HEK293 (cell line): ENCODE results near the gene NFKB1.

ENCODE experiments used
- CTCF ChIA-PET: fragments of 350-600 bp; formaldehyde crosslinking; extraction: SDS; loops from one replicate; lab custom pipeline; 2021; ENCODE audit warnings: antibody characterized with exemption; lab: Yijun Ruan, JAX
- POLR2A ChIA-PET: fragments of 300-600 bp; formaldehyde crosslinking; extraction: SDS; loops from one replicate; lab custom pipeline; 2020; ENCODE audit warnings: antibody characterized with exemption, inconsistent platforms; lab: Yijun Ruan, JAX
- H3K27ac ChIP-seq: fragments of 200-500 bp; sonication (Bioruptor generic); 2 replicates; pipeline ENCODE4 v1.5.1; 2014; ENCODE audit warnings: low read depth, low read length, control low read depth, inconsistent platforms; ENCODE audit errors: extremely low read depth
- H3K36me3 ChIP-seq, 2 experiments: fragments of 200-500 bp in 1 of 2; sonication (Bioruptor generic) in 1 of 2; 1 replicate in 1 of 2; 2 replicates in 1 of 2; pipeline ENCODE4 v1.5.1; 2014 to 2017; ENCODE audit warnings: inconsistent platforms in 2 of 2, low read length in 2 of 2; ENCODE audit not compliant: control insufficient read depth in 2 of 2, insufficient read depth in 1 of 2
- H3K4me1 ChIP-seq: fragments of 200-500 bp; sonication (Bioruptor generic); 2 replicates; pipeline ENCODE4 v1.5.1; 2014; ENCODE audit warnings: mild to moderate bottlenecking, low read length, inconsistent platforms; ENCODE audit not compliant: control insufficient read depth, insufficient read depth
- H3K4me3 ChIP-seq: 2 replicates; pipeline ENCODE4 v1.5.1; 2011; ENCODE audit warnings: low read depth, mild to moderate bottlenecking, control low read depth, low read length, moderate library complexity
- H3K9me3 ChIP-seq: fragments of 200-500 bp; sonication (Bioruptor generic); 2 replicates; pipeline ENCODE4 v1.5.1; 2014; ENCODE audit warnings: low read depth, low read length, inconsistent platforms; ENCODE audit not compliant: control insufficient read depth, insufficient read depth
- BCL11B ChIP-seq: fragments of 450-650 bp; formaldehyde crosslinking; IDR thresholded peaks from 2 replicates; pipeline ENCODE4 v1.5.1; 2016; ENCODE audit warnings: low read depth, missing biosample characterization, missing genetic modification characterization
- GLI2 ChIP-seq: fragments of 450-650 bp; formaldehyde crosslinking; IDR thresholded peaks from 2 replicates; pipeline ENCODE4; 2017; ENCODE audit warnings: missing biosample characterization, missing genetic modification characterization, low read depth, borderline replicate concordance
- GLIS1 ChIP-seq: fragments of 450-650 bp; formaldehyde crosslinking; IDR thresholded peaks from 2 replicates; pipeline ENCODE4 v1.5.1; 2016; ENCODE audit warnings: missing biosample characterization, missing genetic modification characterization
- PRDM1 ChIP-seq: fragments of 450-650 bp; formaldehyde crosslinking; IDR thresholded peaks from 2 replicates; pipeline ENCODE4; 2016; ENCODE audit warnings: missing biosample characterization, missing genetic modification characterization
- REPIN1 ChIP-seq: fragments of 450-650 bp; formaldehyde crosslinking; IDR thresholded peaks from 2 replicates; pipeline ENCODE4 v1.5.1; 2017; ENCODE audit warnings: missing biosample characterization, missing genetic modification characterization, low read depth
- SALL2 ChIP-seq: fragments of 450-650 bp; formaldehyde crosslinking; IDR thresholded peaks from 2 replicates; pipeline ENCODE4 v1.5.0; 2017; ENCODE audit warnings: missing biosample characterization, mild to moderate bottlenecking, missing genetic modification characterization, borderline replicate concordance
- SETDB1 ChIP-seq: IDR thresholded peaks from one replicate; pipeline ENCODE4 v1.6.1; 2017; ENCODE audit warnings: mild to moderate bottlenecking, low read length, moderate library complexity, mixed read lengths; ENCODE audit not compliant: insufficient read length
- SP7 ChIP-seq: fragments of 450-650 bp; formaldehyde crosslinking; IDR thresholded peaks from 2 replicates; pipeline ENCODE4 v1.5.1; 2016; ENCODE audit warnings: missing biosample characterization, missing genetic modification characterization
- ZBTB1 ChIP-seq: fragments of 450-650 bp; formaldehyde crosslinking; IDR thresholded peaks from 2 replicates; pipeline ENCODE4 v1.5.1; 2016; ENCODE audit warnings: missing biosample characterization, missing genetic modification characterization
- ZBTB8A ChIP-seq: fragments of 450-650 bp; formaldehyde crosslinking; IDR thresholded peaks from 2 replicates; pipeline ENCODE4 v1.5.1; 2016; ENCODE audit warnings: missing biosample characterization, missing genetic modification characterization
- ZNF2 ChIP-seq: fragments of 450-650 bp; formaldehyde crosslinking; IDR thresholded peaks from 2 replicates; pipeline ENCODE4 v1.5.1; 2016; ENCODE audit warnings: missing biosample characterization, missing genetic modification characterization
- ZNF248 ChIP-seq: fragments of 450-650 bp; formaldehyde crosslinking; IDR thresholded peaks from 2 replicates; pipeline ENCODE4 v1.5.1; 2017; ENCODE audit warnings: missing biosample characterization, missing genetic modification characterization
- ZNF274 ChIP-seq, 2 experiments: fragments of 200-500 bp in 1 of 2; fragments of 450-650 bp in 1 of 2; sonication (Bioruptor generic) in 1 of 2; formaldehyde crosslinking in 1 of 2; IDR thresholded peaks; 2 replicates each; pipeline versions ENCODE4 v1.5.1 to v1.6.1; 2014 to 2016; ENCODE audit warnings: borderline replicate concordance in 1 of 2, inconsistent platforms in 1 of 2, low read length in 1 of 2, missing biosample characterization in 1 of 2, missing genetic modification characterization in 1 of 2
- ZNF335 ChIP-seq: fragments of 450-650 bp; formaldehyde crosslinking; conservative IDR thresholded peaks from 2 replicates; pipeline ENCODE4 v1.5.1; 2016; ENCODE audit warnings: missing biosample characterization, missing genetic modification characterization
- ZNF366 ChIP-seq: fragments of 450-650 bp; formaldehyde crosslinking; conservative IDR thresholded peaks from 2 replicates; pipeline ENCODE4 v1.5.1; 2016; ENCODE audit warnings: missing biosample characterization, missing genetic modification characterization
- ZNF391 ChIP-seq: fragments of 450-650 bp; formaldehyde crosslinking; IDR thresholded peaks from 2 replicates; pipeline ENCODE4 v1.5.1; 2016; ENCODE audit warnings: low read depth, missing biosample characterization, missing genetic modification characterization, borderline replicate concordance
- ZNF571 ChIP-seq: fragments of 450-650 bp; formaldehyde crosslinking; IDR thresholded peaks from 2 replicates; pipeline ENCODE4 v1.5.0; 2017; ENCODE audit warnings: missing biosample characterization, missing genetic modification characterization
- ZNF585B ChIP-seq: fragments of 450-650 bp; formaldehyde crosslinking; IDR thresholded peaks from 2 replicates; pipeline ENCODE4 v1.5.1; 2016; ENCODE audit warnings: missing biosample characterization, missing genetic modification characterization
- ZNF747 ChIP-seq: fragments of 450-650 bp; formaldehyde crosslinking; IDR thresholded peaks from 2 replicates; pipeline ENCODE4 v1.5.1; 2016; ENCODE audit warnings: missing biosample characterization, missing genetic modification characterization
- ZNF785 ChIP-seq: fragments of 450-650 bp; formaldehyde crosslinking; IDR thresholded peaks from 2 replicates; pipeline ENCODE4 v1.5.1; 2016; ENCODE audit warnings: missing biosample characterization, missing genetic modification characterization
- TF ChIP-seq, protein P1 (sequence below): fragments of 450-650 bp; formaldehyde crosslinking; IDR thresholded peaks from 2 replicates; pipeline ENCODE4 v1.5.1; 2016; ENCODE audit warnings: missing biosample characterization, missing genetic modification characterization, low read depth
- TF ChIP-seq, protein P2 (sequence below): fragments of 450-650 bp; formaldehyde crosslinking; IDR thresholded peaks from 2 replicates; pipeline ENCODE4 v1.5.1; 2016; ENCODE audit warnings: missing biosample characterization, missing genetic modification characterization

Gene NFKB1

GRCh38 chr4:102624505-102624904 lies 123.3 kb downstream of the NFKB1 start (continued):
- TF ChIP-seq, protein P1, sequence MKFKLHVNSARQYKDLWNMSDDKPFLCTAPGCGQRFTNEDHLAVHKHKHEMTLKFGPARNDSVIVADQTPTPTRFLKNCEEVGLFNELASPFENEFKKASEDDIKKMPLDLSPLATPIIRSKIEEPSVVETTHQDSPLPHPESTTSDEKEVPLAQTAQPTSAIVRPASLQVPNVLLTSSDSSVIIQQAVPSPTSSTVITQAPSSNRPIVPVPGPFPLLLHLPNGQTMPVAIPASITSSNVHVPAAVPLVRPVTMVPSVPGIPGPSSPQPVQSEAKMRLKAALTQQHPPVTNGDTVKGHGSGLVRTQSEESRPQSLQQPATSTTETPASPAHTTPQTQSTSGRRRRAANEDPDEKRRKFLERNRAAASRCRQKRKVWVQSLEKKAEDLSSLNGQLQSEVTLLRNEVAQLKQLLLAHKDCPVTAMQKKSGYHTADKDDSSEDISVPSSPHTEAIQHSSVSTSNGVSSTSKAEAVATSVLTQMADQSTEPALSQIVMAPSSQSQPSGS (tag by site-specific recombination), result no peak
- TF ChIP-seq ZNF274 (IDR thresholded peaks at IDR 0.05; ENCODE audit: low read length) (no peak), ZNF274 (tag by site-specific recombination; IDR thresholded peaks at IDR 0.05; ENCODE audit: borderline replicate concordance) (no peak), GLI2 (tag by site-specific recombination) (no peak), ZBTB8A (tag by site-specific recombination) (no peak), ZNF747 (no peak), SALL2 (tag by site-specific recombination) (no peak), BCL11B (tag by site-specific recombination) (no peak), ZNF585B (tag by site-specific recombination) (no peak), REPIN1 (tag by site-specific recombination) (no peak), ZNF785 (tag by site-specific recombination) (no peak)
- TF ChIP-seq, protein P2, sequence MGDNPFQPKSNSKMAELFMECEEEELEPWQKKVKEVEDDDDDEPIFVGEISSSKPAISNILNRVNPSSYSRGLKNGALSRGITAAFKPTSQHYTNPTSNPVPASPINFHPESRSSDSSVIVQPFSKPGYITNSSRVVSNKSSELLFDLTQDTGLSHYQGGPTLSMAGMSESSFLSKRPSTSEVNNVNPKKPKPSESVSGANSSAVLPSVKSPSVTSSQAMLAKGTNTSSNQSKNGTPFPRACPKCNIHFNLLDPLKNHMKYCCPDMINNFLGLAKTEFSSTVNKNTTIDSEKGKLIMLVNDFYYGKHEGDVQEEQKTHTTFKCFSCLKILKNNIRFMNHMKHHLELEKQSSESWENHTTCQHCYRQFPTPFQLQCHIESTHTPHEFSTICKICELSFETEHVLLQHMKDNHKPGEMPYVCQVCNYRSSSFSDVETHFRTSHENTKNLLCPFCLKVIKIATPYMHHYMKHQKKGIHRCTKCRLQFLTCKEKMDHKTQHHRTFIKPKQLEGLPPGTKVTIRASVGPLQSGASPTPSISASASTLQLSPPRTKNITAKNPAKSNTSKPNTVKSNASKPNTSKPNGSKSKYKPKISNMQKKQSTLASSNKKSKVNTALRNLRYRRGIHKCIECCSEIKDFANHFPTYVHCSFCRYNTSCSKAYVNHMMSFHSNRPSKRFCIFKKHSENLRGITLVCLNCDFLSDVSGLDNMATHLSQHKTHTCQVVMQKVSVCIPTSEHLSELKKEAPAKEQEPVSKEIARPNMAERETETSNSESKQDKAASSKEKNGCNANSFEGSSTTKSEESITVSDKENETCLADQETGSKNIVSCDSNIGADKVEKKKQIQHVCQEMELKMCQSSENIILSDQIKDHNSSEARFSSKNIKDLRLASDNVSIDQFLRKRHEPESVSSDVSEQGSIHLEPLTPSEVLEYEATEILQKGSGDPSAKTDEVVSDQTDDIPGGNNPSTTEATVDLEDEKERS (tag by site-specific recombination), result no peak
- TF ChIP-seq, all 188 proteins: peak for 0

DNA sequence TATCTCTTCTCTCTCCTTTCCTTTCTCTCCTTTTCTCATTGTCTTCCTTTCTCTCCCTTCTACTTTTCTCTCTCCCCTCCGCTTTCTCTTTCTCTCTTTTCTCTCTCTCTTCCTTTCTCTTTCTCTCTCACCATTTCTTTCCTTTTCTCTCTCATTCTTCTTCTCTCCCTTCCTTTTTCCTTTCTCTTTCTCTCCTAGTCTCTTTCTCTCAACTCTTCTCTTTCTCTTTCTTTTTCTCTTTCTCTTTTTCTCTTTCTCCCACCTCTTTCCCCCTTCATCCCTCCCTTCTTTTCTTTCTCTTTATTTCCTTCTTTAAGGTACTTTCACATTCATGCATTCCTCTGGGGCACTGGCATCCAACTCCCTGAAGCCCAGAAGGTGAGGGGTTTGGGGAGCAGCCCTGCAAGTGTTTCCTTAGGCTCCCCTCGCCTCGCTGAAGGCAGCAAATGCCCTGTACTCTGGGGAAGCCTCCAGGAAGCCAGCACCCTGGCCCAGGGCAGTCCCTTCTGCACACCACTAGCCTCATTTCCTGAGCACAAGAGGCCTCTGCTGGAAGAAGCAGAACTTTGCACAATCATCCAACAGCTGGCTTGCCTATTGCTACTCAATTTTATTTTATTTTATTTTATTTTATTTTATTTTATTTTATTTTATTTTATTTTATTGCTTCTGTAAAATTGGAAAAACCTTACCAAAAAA lies 124.2 kb downstream of the NFKB1 start:
- no peaks in the 10 kb centered on the region for H3K9me3 ChIP-seq
- TF ChIP-seq ZNF391, result no peak
- TF ChIP-seq PRDM1 (tag by site-specific recombination), result peak; percentile 100
- TF ChIP-seq ZNF571 (tag by site-specific recombination), result no peak
- TF ChIP-seq ZNF366, result peak; percentile 83
- TF ChIP-seq, all 188 proteins: peak for 2
- Histone ChIP-seq H3K4me3 (no peak overlapping the region), H3K27ac (no peak overlapping the region), H3K4me1 (peaks cover 4% of the 10 kb centered on the region), H3K36me3 (no peaks in the 10 kb centered on the region)
- POLR2A ChIA-PET, result no interaction called here
- CTCF ChIA-PET, result interaction anchor here (1.0 to 1.2 kb wide), 2 partner anchors 382 to 407 kb away, joined by 3 to 5 read pairs; no protein-coding TSS in a partner anchor

- POLR2A ChIA-PET, result interaction anchor here (0.7 kb wide), 1 partner anchor 35 kb away, joined by 3 read pairs; no protein-coding TSS in a partner anchor
- Histone ChIP-seq H3K9me3 (no peaks in the 10 kb centered on the region), H3K4me3 (no peak overlapping the region), H3K36me3 (peaks cover 0 to 10% of the 10 kb centered on the region in 2 experiments; a peak in 1 of 3 replicates), H3K4me1 (peaks cover 4% of the 10 kb centered on the region), H3K27ac (no peak overlapping the region)
- TF ChIP-seq ZNF2 (tag by site-specific recombination) (no peak), ZNF248 (tag by site-specific recombination) (no peak), SP7 (tag by site-specific recombination) (peak; percentile 38; the same call in 1 of the 2 replicates), GLIS1 (tag by site-specific recombination) (peak; percentile 82), SETDB1 (no peak), ZNF335 (tag by site-specific recombination) (peak; percentile 68), ZBTB1 (no peak)
- CTCF ChIA-PET, result no interaction called here
Observed at GRCh38 chr4:102627831-102628523, 126.8 kb downstream of the NFKB1 start.
